Naive B cell (primary cell): ENCODE results near the gene KBTBD7. TPM values are rescaled to one million over a fixed set of nuclear protein-coding genes. Genes with fewer than 3 reads are reported as not detected.
"Not testable (repeated sequence)": the region's sequence is repeated elsewhere in the genome, so short reads cannot be mapped to it uniquely, and the experiment has no call there.

Experiments used
- ATAC-seq, 2 donors: fragments of 150-1000 bp; cut with Tn5 transposase; 2 replicates each; pipeline ENCODE4 v1.10.0; 2021; ENCODE audit warnings: low read depth in 2 of 2, mild to moderate bottlenecking in 2 of 2, moderate library complexity in 2 of 2
- DNase-seq: peaks from one replicate; pipeline ENCODE4 v3.0.0; 2022
- H3K27ac Mint-ChIP-seq, 6 donors: one replicate each; pipeline ENCODE4 v1.8.0; 2020 to 2022; ENCODE audit warnings: mild to moderate bottlenecking in 6 of 6, mixed read lengths in 6 of 6, moderate library complexity in 5 of 6, inconsistent platforms in 2 of 6
- H3K27me3 Mint-ChIP-seq, 3 donors: one replicate each; pipeline ENCODE4 v1.8.0; 2021 to 2022; ENCODE audit warnings: mixed read lengths in 3 of 3, mild to moderate bottlenecking in 1 of 3
- H3K36me3 Mint-ChIP-seq, 2 donors: one replicate each; pipeline ENCODE4 v1.8.0; 2020 to 2022; ENCODE audit warnings: mixed read lengths in 2 of 2, inconsistent platforms in 1 of 2, mild to moderate bottlenecking in 1 of 2
- H3K4me1 Mint-ChIP-seq, 3 donors: one replicate each; pipeline ENCODE4 v1.8.0; 2020 to 2022; ENCODE audit warnings: mixed read lengths in 3 of 3, inconsistent platforms in 1 of 3, mild to moderate bottlenecking in 1 of 3, moderate library complexity in 1 of 3
- H3K4me3 Mint-ChIP-seq, 8 donors: one replicate each; pipeline ENCODE4 v1.8.0; 2020 to 2022; ENCODE audit warnings: mild to moderate bottlenecking in 8 of 8, mixed read lengths in 8 of 8, moderate library complexity in 8 of 8, inconsistent platforms in 2 of 8
- H3K9me3 Mint-ChIP-seq, 7 donors: one replicate each; pipeline ENCODE4 v1.8.0; 2020 to 2022; ENCODE audit warnings: mixed read lengths in 7 of 7, mild to moderate bottlenecking in 5 of 7, inconsistent platforms in 2 of 7, moderate library complexity in 1 of 7
- polyA plus RNA-seq, 6 donors: library from polyadenylated mRNA; unstranded; fragments of 300-500 nt; fragmentation: Illumina TruSeq; gene quantifications; one replicate each; pipeline ENCODE4 v1.2.3, GENCODE V29; 2021; ENCODE audit warnings: low read depth in 6 of 6

The KBTBD7 gene
- polyA plus RNA-seq, 6 donors from 2014 or later = 3.4 to 11.7 (median 6.9) TPM

GRCh38 chr13:41186481-41186880 lies 7.9 kb downstream of the KBTBD7 start:
- Mint-ChIP-seq H3K9me3 (no peaks in the 10 kb centered on the region), H3K27me3 (no peaks in the 10 kb centered on the region), H3K27ac (peak overlapping the region in 1 of 6 donors; percentile 58), H3K4me1 (peaks cover 0 to 13% (median 11%) of the 10 kb centered on the region in 3 donors), H3K36me3 (no peaks in the 10 kb centered on the region), H3K4me3 (no peak overlapping the region)
- no peak for DNase-seq
- ATAC-seq = no peak

GRCh38 chr13:41182231-41182630 lies 12.1 kb downstream of the KBTBD7 start:
- peaks cover 0 to 4% (median 0%) of the 10 kb centered on the region in 7 donors for H3K9me3 Mint-ChIP-seq
- H3K4me3 Mint-ChIP-seq = no peak overlapping the region
- H3K36me3 Mint-ChIP-seq = peaks cover 0 to 4% of the 10 kb centered on the region in 2 donors
- no peak for ATAC-seq
- H3K27ac Mint-ChIP-seq = no peak overlapping the region
- no peaks in the 10 kb centered on the region for H3K4me1 Mint-ChIP-seq
- no peak for DNase-seq
- no peaks in the 10 kb centered on the region for H3K27me3 Mint-ChIP-seq

- no peaks in the 10 kb centered on the region for H3K4me1 Mint-ChIP-seq
- H3K27ac Mint-ChIP-seq = peak overlapping the region in 1 of 6 donors; percentile 41
- peaks cover 0 to 22% (median 17%) of the 10 kb centered on the region in 7 donors for H3K9me3 Mint-ChIP-seq
- H3K36me3 Mint-ChIP-seq = peaks cover 0 to 24% of the 10 kb centered on the region in 2 donors
- no peak for ATAC-seq
- DNase-seq = no peak
- H3K27me3 Mint-ChIP-seq = no peaks in the 10 kb centered on the region
- H3K4me3 Mint-ChIP-seq = no peak overlapping the region
Measured at GRCh38 chr13:41179593-41180250, 14.6 kb downstream of the KBTBD7 start.

- Mint-ChIP-seq H3K9me3 (peaks cover 0 to 29% (median 24%) of the 10 kb centered on the region in 7 donors), H3K4me1 (no peaks in the 10 kb centered on the region), H3K4me3 (no peak overlapping the region), H3K36me3 (peaks cover 0 to 24% of the 10 kb centered on the region in 2 donors), H3K27me3 (no peaks in the 10 kb centered on the region), H3K27ac (no peak overlapping the region)
- ATAC-seq (no peak), DNase-seq (no peak)
Measured at GRCh38 chr13:41178040-41178439, 16.3 kb downstream of the KBTBD7 start.

GRCh38 chr13:41177616-41178015 lies 16.8 kb downstream of the KBTBD7 start:
- H3K36me3 Mint-ChIP-seq = peaks cover 0 to 24% of the 10 kb centered on the region in 2 donors
- DNase-seq = no peak
- no peaks in the 10 kb centered on the region for H3K27me3 Mint-ChIP-seq
- H3K9me3 Mint-ChIP-seq = peaks cover 0 to 29% (median 25%) of the 10 kb centered on the region in 7 donors
- no peaks in the 10 kb centered on the region for H3K4me1 Mint-ChIP-seq
- ATAC-seq = no peak
- no peak overlapping the region for H3K4me3 Mint-ChIP-seq
- no peak overlapping the region for H3K27ac Mint-ChIP-seq

GRCh38 chr13:41175576-41175975 lies 18.8 kb downstream of the KBTBD7 start:
- Mint-ChIP-seq H3K36me3 (peaks cover 0 to 20% of the 10 kb centered on the region in 2 donors), H3K27ac (peak overlapping the region in 2 of 6 donors; percentile 6 to 52), H3K9me3 (peaks cover 0 to 30% (median 27%) of the 10 kb centered on the region in 7 donors)
- H3K27me3 Mint-ChIP-seq, H3K4me1 Mint-ChIP-seq, H3K4me3 Mint-ChIP-seq, ATAC-seq, DNase-seq: not testable (repeated sequence)

GRCh38 chr13:41162151-41162550 lies 32.2 kb downstream of the KBTBD7 start:
- Mint-ChIP-seq H3K27ac (no peak overlapping the region), H3K4me1 (no peaks in the 10 kb centered on the region), H3K4me3 (no peak overlapping the region), H3K27me3 (no peaks in the 10 kb centered on the region), H3K9me3 (peaks cover 0 to 9% (median 2%) of the 10 kb centered on the region in 7 donors), H3K36me3 (peaks cover 12 to 16% of the 10 kb centered on the region in 2 donors)
- DNase-seq = no peak
- ATAC-seq = no peak

- H3K27me3 Mint-ChIP-seq = no peaks in the 10 kb centered on the region
- H3K4me1 Mint-ChIP-seq = no peaks in the 10 kb centered on the region
- peaks cover 0 to 9% (median 2%) of the 10 kb centered on the region in 7 donors for H3K9me3 Mint-ChIP-seq
- no peak for ATAC-seq
- no peak for DNase-seq
- no peak overlapping the region for H3K27ac Mint-ChIP-seq
- peaks cover 7 to 10% of the 10 kb centered on the region in 2 donors for H3K36me3 Mint-ChIP-seq
- H3K4me3 Mint-ChIP-seq = no peak overlapping the region
Measured at GRCh38 chr13:41159174-41159573, 35.2 kb downstream of the KBTBD7 start.

- peaks cover 0 to 11% of the 10 kb centered on the region in 2 donors for H3K36me3 Mint-ChIP-seq
Measured at GRCh38 chr13:41157048-41157717, 37.2 kb downstream of the KBTBD7 start.

GRCh38 chr13:41156620-41157019 lies 37.7 kb downstream of the KBTBD7 start:
- H3K9me3 Mint-ChIP-seq = peaks cover 2 to 23% (median 13%) of the 10 kb centered on the region in 7 donors
- ATAC-seq = no peak
- H3K4me1 Mint-ChIP-seq = no peaks in the 10 kb centered on the region
- no peak overlapping the region for H3K27ac Mint-ChIP-seq
- H3K4me3 Mint-ChIP-seq = no peak overlapping the region
- DNase-seq = no peak
- no peaks in the 10 kb centered on the region for H3K27me3 Mint-ChIP-seq
- H3K36me3 Mint-ChIP-seq = peaks cover 6 to 17% of the 10 kb centered on the region in 2 donors

More at GRCh38 chr13:41157048-41157717, 37.2 kb downstream of the KBTBD7 start:
- no peak overlapping the region for H3K27ac Mint-ChIP-seq
- H3K9me3 Mint-ChIP-seq = peaks cover under 1 to 17% (median 7%) of the 10 kb centered on the region in 7 donors
- no peak overlapping the region for H3K4me3 Mint-ChIP-seq
- H3K4me1 Mint-ChIP-seq = no peaks in the 10 kb centered on the region
- DNase-seq = no peak
- ATAC-seq = no peak
- no peaks in the 10 kb centered on the region for H3K27me3 Mint-ChIP-seq

GRCh38 chr13:41154042-41154441 lies 40.3 kb downstream of the KBTBD7 start:
- Mint-ChIP-seq H3K36me3 (peaks cover 31 to 41% of the 10 kb centered on the region in 2 donors), H3K4me3 (no peak overlapping the region)

GRCh38 chr13:41152005-41152404 lies 42.4 kb downstream of the KBTBD7 start:
- Mint-ChIP-seq H3K4me1 (peaks cover 0 to 2% (median 0%) of the 10 kb centered on the region in 3 donors), H3K27ac (peak overlapping the region in 2 of 6 donors; percentile 50 to 76), H3K27me3 (no peaks in the 10 kb centered on the region), H3K36me3 (peaks cover 44 to 59% of the 10 kb centered on the region in 2 donors), H3K9me3 (peaks cover 14 to 69% (median 55%) of the 10 kb centered on the region in 7 donors), H3K4me3 (no peak overlapping the region)
- ATAC-seq (no peak), DNase-seq (no peak)

More at GRCh38 chr13:41154042-41154441, 40.3 kb downstream of the KBTBD7 start:
- Mint-ChIP-seq H3K4me1 (peaks cover 0 to 2% (median 0%) of the 10 kb centered on the region in 3 donors), H3K27ac (no peak overlapping the region), H3K27me3 (no peaks in the 10 kb centered on the region), H3K9me3 (peaks cover 8 to 49% (median 37%) of the 10 kb centered on the region in 7 donors)
- DNase-seq (no peak), ATAC-seq (no peak)

- peaks cover 0 to 2% (median 0%) of the 10 kb centered on the region in 3 donors for H3K4me1 Mint-ChIP-seq
- DNase-seq (no peak), ATAC-seq (no peak)
- no peaks in the 10 kb centered on the region for H3K27me3 Mint-ChIP-seq
- H3K9me3 Mint-ChIP-seq = peaks cover 17 to 86% (median 62%) of the 10 kb centered on the region in 7 donors
- no peak overlapping the region for H3K27ac Mint-ChIP-seq
- peaks cover 53 to 73% of the 10 kb centered on the region in 2 donors for H3K36me3 Mint-ChIP-seq
- H3K4me3 Mint-ChIP-seq = no peak overlapping the region
Measured at GRCh38 chr13:41150058-41150457, 44.3 kb downstream of the KBTBD7 start.
